HG03457 (cell line): Measurements from ENCODE around the gene IGSF8.
"Not testable (repeated sequence)": the region's sequence is repeated elsewhere in the genome, so short reads cannot be mapped to it uniquely, and the experiment has no call there.

ENCODE experiments used
- ATAC-seq: cut with Tn5 transposase; IDR thresholded peaks from one replicate; pipeline ENCODE4 v1.9.1; 2021; ENCODE audit warnings: moderate number of reproducible peaks; ENCODE audit not compliant: unreplicated experiment

Gene IGSF8

GRCh38 chr1:160070243-160071163 lies 27.9 kb downstream of the IGSF8 start:
- no peak for ATAC-seq

DNA sequence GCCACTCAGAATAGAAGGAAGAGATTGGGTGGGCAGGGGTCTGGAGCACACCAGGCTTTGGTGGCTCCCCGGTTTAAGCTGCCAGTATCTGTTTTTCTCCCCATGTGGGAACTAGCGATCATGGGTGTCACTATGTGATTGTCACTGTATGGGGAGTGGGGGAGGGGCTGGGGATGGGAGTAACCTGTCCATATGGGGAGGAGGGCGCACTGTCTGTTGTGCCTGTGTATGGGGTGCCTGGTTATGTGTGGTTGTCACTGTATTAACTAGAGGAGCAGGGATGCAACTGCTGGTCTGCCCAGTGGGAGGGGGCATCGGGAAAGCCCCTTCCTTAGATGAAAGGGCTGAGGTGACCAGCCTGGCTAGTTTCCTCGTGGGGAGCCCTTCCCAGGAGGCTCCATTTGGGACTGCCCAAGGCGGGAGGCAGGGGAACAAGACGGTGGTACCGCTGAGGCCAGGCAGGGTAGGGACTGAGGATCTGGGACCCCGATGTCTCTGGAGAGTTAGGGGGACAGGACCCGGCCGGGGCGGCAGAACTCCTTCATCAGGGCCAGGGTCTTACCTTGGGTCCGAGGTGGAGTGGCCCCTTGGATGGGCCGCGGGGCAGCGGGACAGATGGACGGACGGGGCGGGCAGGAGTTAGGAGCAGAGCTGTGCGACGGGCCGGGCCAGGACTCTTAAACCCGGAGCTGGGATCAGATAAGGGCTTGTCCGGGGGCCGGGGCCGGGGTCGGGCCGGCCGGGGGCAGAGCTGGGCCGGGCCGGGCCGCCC lies 28.8 kb downstream of the IGSF8 start, which contains the start of gene KCNJ10:
TSS of gene KCNJ10 (minus strand) at position 701 of the 772 bp plus-strand sequence. CDS start 27,628 bp downstream, outside the sequence.
- ATAC-seq: no peak

DNA sequence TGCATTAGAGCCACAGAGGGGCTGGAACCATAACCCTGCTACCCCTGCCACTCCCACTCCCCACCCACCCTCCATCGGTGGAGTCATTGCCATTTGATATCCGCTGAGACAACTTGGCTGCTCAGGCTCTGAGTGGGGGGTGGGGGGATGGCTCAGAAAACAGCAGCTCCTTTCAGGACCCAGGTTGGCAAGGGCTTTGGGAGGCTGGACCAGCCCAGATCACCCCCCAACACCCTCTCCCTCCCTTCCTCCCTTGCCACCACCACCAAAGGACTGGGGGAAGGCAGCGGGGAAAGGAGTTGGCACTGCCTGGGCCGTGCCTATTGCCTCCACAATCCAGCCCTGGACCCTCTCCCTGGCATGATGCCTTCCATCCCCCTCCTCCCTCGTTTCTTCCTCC lies 30.2 kb downstream of the IGSF8 start:
- no peak for ATAC-seq

GRCh38 chr1:160066829-160067745 lies 31.3 kb downstream of the IGSF8 start:
- no peak for ATAC-seq

- no peak for ATAC-seq
Observed at GRCh38 chr1:160064746-160065145, 33.7 kb downstream of the IGSF8 start.

DNA sequence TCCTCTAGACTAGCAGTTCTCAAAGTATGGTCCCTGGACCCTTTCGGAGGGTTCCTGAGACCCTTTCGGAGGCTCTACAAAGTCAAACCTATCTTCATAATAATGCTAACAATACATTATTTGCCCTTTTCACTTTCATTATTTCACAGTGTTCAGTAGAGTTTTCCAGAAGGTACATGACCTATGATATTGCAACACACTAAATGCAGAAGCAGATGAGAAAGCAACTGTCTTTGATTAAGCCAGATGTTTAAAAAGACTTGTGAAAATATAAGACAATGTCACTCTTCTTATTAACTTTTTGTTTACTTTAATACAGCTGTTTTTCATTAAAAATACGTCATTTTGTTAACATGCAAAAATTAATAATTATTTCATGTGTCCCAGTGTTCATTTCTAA lies 34.3 kb downstream of the IGSF8 start:
- no peak for ATAC-seq

DNA sequence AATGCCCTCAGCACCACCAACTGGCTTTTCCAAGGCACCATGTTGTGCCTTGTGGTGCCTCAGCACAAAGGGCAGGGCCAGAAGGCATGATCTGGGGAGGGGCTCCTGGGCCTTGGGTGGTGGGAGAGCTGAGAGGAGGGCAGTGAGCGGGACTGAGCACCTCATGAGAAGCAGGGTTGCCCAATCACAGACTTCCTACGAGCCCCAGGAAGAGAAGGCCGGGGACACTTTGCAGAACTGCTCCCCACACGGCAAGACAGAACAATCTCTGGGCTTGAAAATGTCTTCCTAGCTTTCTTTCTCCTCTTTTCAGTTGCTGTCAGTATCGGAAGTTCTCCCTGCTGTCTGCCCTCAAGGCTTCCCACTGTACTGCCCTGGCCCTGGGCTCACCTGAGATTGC lies 35.2 kb downstream of the IGSF8 start:
- ATAC-seq: no peak

DNA sequence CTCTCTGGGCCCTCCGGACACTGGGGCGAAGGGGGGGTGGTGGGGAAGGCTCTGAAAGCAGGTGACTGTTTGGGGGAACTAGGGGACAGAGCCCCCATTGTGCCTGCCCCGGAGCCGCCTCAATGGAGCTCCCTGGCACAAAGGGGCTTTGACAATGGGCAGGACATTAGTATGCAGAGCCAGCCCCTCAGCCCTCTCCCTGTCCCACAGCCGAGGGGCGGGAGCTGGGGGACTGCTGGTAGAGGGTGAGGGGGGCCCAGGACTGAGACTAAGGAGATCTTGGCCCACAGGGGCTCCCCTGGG lies 36.2 kb downstream of the IGSF8 start:
- no peak for ATAC-seq

- no peak for ATAC-seq
Observed at GRCh38 chr1:160061369-160062229, 36.8 kb downstream of the IGSF8 start.

DNA sequence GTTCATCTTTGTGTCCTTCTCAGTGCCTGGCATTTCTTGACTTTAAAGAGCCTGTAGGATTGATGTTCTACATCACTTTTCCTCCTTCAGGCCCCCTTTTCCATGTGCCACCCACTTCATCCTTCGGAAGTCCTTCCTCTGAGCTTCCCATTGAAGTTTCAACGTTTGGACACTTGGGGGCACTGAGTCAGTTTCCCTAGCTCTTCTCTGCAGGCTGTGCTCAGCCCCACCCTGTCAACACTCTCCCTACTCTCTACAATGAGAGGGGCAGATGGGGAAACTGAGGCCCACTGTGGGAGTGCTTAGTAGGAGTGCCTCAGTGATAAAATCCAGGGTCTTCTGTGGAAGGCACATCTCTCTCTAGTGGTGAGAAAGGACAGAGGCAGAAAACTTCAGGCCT lies 40.3 kb downstream of the IGSF8 start:
- ATAC-seq: no peak

GRCh38 chr1:160056648-160057169 lies 41.7 kb downstream of the IGSF8 start:
- no peak for ATAC-seq

- no peak for ATAC-seq
Observed at GRCh38 chr1:160053548-160054365, 44.7 kb downstream of the IGSF8 start.

- no peak for ATAC-seq
Observed at GRCh38 chr1:160052936-160053335, 45.5 kb downstream of the IGSF8 start.

DNA sequence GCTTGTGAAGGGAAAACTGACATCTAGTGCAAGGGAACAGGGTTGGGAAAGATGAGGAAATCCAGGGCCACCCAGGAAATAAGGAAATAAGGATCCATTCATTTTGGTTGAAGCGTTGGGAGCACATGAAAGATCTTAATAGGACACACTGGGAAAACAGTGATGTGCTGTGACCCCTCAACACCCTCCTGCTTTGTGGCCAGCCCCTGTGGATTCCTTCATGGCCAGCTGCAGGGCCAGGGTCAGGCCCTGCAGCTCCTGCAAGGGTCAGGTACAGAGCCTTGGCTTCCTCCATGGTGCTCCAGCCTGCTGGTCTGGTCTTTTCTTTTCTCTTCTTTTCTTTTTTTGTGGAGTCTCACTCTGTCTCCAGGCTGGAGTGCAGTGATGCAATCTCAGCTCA lies 47.8 kb downstream of the IGSF8 start:
- ATAC-seq: no peak

DNA sequence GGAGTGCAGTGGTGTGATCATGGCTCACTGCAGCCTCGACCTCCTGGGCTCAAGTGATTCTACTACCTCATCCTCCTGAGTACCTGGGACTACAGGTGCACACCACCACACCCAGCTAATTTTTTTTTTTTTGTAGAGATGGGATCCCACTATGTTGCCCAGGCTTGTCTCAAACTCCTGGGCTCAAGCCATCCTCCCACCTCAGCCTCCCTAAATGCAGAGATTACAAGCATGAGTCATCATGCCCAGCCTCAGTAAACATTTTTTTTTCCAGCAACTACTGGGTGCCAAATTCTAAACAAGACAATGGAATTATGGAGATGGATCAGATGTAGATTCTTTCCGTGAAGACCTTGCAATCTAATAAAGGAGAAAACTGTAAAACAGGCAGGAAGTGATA lies 48.2 kb downstream of the IGSF8 start:
- ATAC-seq: not testable (repeated sequence)

- ATAC-seq: no peak
Observed at GRCh38 chr1:160049101-160049500, 49.3 kb downstream of the IGSF8 start.

- ATAC-seq: no peak
Observed at GRCh38 chr1:160048335-160048734, 50.1 kb downstream of the IGSF8 start.

DNA sequence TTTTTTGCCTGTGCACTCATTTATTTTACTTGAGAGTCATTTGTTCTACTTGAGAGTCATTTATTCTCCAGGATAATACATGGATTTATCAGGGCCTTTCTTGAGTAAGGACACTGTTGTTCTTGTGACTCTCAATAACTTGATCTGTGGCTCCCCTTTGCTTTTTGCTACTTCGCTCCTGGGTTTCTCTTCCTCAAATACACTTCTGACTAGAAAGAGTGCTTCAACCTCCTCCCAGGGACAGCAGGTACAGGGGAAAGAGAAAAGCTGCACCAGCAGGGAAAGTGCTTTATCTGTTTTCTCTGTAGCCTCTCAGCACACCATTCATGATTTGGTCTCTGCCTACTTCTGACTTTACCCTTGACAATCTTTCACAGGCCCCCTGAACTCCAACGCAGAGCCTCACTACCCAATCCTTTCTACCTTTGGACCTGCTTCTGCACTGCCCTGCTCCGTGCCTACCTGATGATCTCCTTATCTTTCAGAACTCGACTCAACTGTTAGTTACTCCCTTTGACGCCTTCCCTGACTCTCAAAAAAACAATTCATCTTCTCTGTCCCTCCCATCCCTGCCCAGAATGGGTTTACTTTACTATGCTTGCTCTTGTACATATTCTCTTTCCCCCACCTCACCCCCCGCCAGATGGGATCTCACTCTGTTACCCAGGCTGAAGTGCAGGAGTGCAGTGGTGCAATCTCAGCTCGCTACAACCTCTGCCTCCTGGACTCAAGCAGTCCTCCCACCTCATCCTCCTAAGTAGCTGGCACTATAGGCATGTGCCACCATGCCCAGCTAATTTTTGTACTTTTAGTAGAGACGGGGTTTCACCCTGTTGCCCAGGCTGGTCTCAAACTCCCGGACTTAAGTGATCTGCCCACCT lies 51.1 kb downstream of the IGSF8 start:
- ATAC-seq: no peak
